Common myeloid progenitor, CD34-positive (primary cell): Measurements from ENCODE around the gene CLIP1.
"Not testable (repeated sequence)": the region's sequence is repeated elsewhere in the genome, so short reads cannot be mapped to it uniquely, and the experiment has no call there.

ENCODE experiments used
- CTCF ChIA-PET: fragments of 350-600 bp; sonication (Branson Sonifier 250); formaldehyde crosslinking; loops from one replicate; lab custom pipeline; 2021; ENCODE audit warnings: antibody characterized with exemption; lab: Charles Lee
- POLR2A ChIA-PET: fragments of 350-600 bp; sonication (Branson Sonifier 250); formaldehyde crosslinking; loops from one replicate; lab custom pipeline; 2021; ENCODE audit warnings: antibody characterized with exemption; lab: Charles Lee
- DNase-seq, 3 donors: peaks; one replicate each; pipeline versions ENCODE4 v3.0.0 to v3.0.0-alpha.2; 2013
- H3K27ac ChIP-seq, 2 experiments: 1 replicate in 1 of 2; 2 replicates in 1 of 2; pipeline ENCODE4 v1.7.0; 2013; ENCODE audit warnings: inconsistent platforms in 2 of 2, low read length in 2 of 2, mild to moderate bottlenecking in 2 of 2, low read depth in 1 of 2, moderate library complexity in 1 of 2; ENCODE audit not compliant: severe bottlenecking in 2 of 2, insufficient read depth in 1 of 2, poor library complexity in 1 of 2
- H3K27me3 ChIP-seq, 5 experiments: replicated peaks in 2 of 5; 1 replicate in 3 of 5; 2 replicates in 2 of 5; pipeline versions ENCODE4 v1.6.1 to v1.7.0; 2013; ENCODE audit warnings: low read length in 4 of 5, mild to moderate bottlenecking in 2 of 5, moderate library complexity in 2 of 5, inconsistent platforms in 1 of 5; ENCODE audit not compliant: insufficient read depth in 5 of 5, control insufficient read depth in 4 of 5
- H3K36me3 ChIP-seq, 4 experiments: 1 replicate in 2 of 4; 2 replicates in 2 of 4; pipeline versions ENCODE4 v1.6.1 to v1.7.0; 2013; ENCODE audit warnings: low read length in 3 of 4, control low read depth in 1 of 4, mild to moderate bottlenecking in 1 of 4; ENCODE audit not compliant: control insufficient read depth in 4 of 4, insufficient read depth in 4 of 4
- H3K4me1 ChIP-seq, 4 experiments: 1 replicate in 3 of 4; 2 replicates in 1 of 4; pipeline versions ENCODE4 v1.6.1 to v1.7.1; 2013; ENCODE audit warnings: low read length in 3 of 4, mild to moderate bottlenecking in 3 of 4, control low read depth in 1 of 4, inconsistent platforms in 1 of 4, moderate library complexity in 1 of 4; ENCODE audit not compliant: control insufficient read depth in 4 of 4, insufficient read depth in 4 of 4; ENCODE audit errors: control extremely low read depth in 1 of 4
- H3K4me3 ChIP-seq, 7 experiments: 1 replicate in 4 of 7; 2 replicates in 3 of 7; pipeline versions ENCODE4 v1.5.1 to v1.7.0; 2013; ENCODE audit warnings: mild to moderate bottlenecking in 7 of 7, low read length in 6 of 7, moderate library complexity in 6 of 7, inconsistent platforms in 2 of 7, low read depth in 2 of 7, control low read depth in 1 of 7; ENCODE audit not compliant: insufficient read depth in 4 of 7, control insufficient read depth in 1 of 7; ENCODE audit errors: extremely low read depth in 1 of 7
- H3K9me3 ChIP-seq, 5 experiments: 1 replicate in 4 of 5; 2 replicates in 1 of 5; pipeline versions ENCODE4 v1.6.1 to v1.7.1; 2013; ENCODE audit warnings: low read length in 4 of 5, mild to moderate bottlenecking in 2 of 5, inconsistent platforms in 1 of 5, low read depth in 1 of 5, moderate library complexity in 1 of 5; ENCODE audit not compliant: control insufficient read depth in 4 of 5, insufficient read depth in 2 of 5; ENCODE audit errors: control extremely low read depth in 1 of 5
- WGBS: methylation state at CpG from one replicate; pipeline ENCODE4 v1.1.5; 2013; ENCODE audit not compliant: insufficient coverage; 5-methylcytosine and 5-hydroxymethylcytosine counted together

Gene CLIP1

GRCh38 chr12:122454250-122454721, 31.8 kb upstream of the CLIP1 start:
- WGBS = 89% methylated on average over 9 of the region's 12 CpGs
- no peak overlapping the region for H3K27ac ChIP-seq
- H3K9me3 ChIP-seq = no peaks in the 10 kb centered on the region
- ChIA-PET POLR2A (no interaction called here), CTCF (interaction anchor here (1.2 kb wide), 1 partner anchor 54 kb away, joined by 4 read pairs; no protein-coding TSS in a partner anchor)
- no peaks in the 10 kb centered on the region for H3K27me3 ChIP-seq
- no peak overlapping the region for H3K4me3 ChIP-seq
- no peaks in the 10 kb centered on the region for H3K36me3 ChIP-seq
- peaks cover 0 to 15% (median 13%) of the 10 kb centered on the region in 4 experiments for H3K4me1 ChIP-seq
- DNase-seq = no peak

GRCh38 chr12:122452701-122453285, 30.3 kb upstream of the CLIP1 start:
- ChIA-PET POLR2A (no interaction called here), CTCF (interaction anchor here (0.7 to 1.2 kb wide), 4 partner anchors 8 to 53 kb away, joined by 3 to 4 read pairs (median 3); no protein-coding TSS in a partner anchor)
- Histone ChIP-seq H3K9me3 (no peaks in the 10 kb centered on the region), H3K4me1 (peaks cover 0 to 15% (median 13%) of the 10 kb centered on the region in 4 experiments), H3K27ac (no peak overlapping the region), H3K27me3 (no peaks in the 10 kb centered on the region), H3K4me3 (no peak overlapping the region), H3K36me3 (no peaks in the 10 kb centered on the region)
- WGBS = 89% methylated on average over 5 of the region's 11 CpGs
- DNase-seq = no peak

GRCh38 chr12:122449317-122449716, 26.8 kb upstream of the CLIP1 start:
- no peak overlapping the region for H3K4me3 ChIP-seq
- ChIA-PET POLR2A (interaction anchor here (0.7 kb wide), 1 partner anchor 33 kb away, joined by 7 read pairs; no protein-coding TSS in a partner anchor), CTCF (interaction anchor here (0.7 to 1.4 kb wide), 3 partner anchors 50 to 95 kb away, joined by 3 to 5 read pairs (median 3); no protein-coding TSS in a partner anchor)
- peaks cover 0 to 19% (median 13%) of the 10 kb centered on the region in 4 experiments for H3K4me1 ChIP-seq
- H3K27me3 ChIP-seq = no peaks in the 10 kb centered on the region
- DNase-seq = peak in 2 of 3 donors; percentile 67 to 71
- H3K36me3 ChIP-seq = no peaks in the 10 kb centered on the region
- H3K9me3 ChIP-seq = no peaks in the 10 kb centered on the region
- 100% methylated on average over 1 of the region's 2 CpGs for WGBS
- H3K27ac ChIP-seq = no peak overlapping the region

- POLR2A ChIA-PET, H3K27me3 ChIP-seq, H3K36me3 ChIP-seq, H3K27ac ChIP-seq, H3K4me3 ChIP-seq, H3K4me1 ChIP-seq, H3K9me3 ChIP-seq, DNase-seq: not testable (repeated sequence)
- CTCF ChIA-PET = interaction anchor here (0.7 kb wide), 1 partner anchor 69 kb away, joined by 5 read pairs; no protein-coding TSS in a partner anchor
- no CpG with 5 or more reads among the region's 3 CpGs for WGBS
Measured at GRCh38 chr12:122447825-122448224, 25.4 kb upstream of the CLIP1 start.

- DNase-seq, H3K36me3 ChIP-seq, POLR2A ChIA-PET, H3K9me3 ChIP-seq, H3K4me1 ChIP-seq, H3K27me3 ChIP-seq, H3K4me3 ChIP-seq, H3K27ac ChIP-seq: not testable (repeated sequence)
- CTCF ChIA-PET = interaction anchor here (1.2 kb wide), 1 partner anchor 25 kb away, joined by 6 read pairs; no protein-coding TSS in a partner anchor
- 78% methylated on average over 5 of the region's 6 CpGs for WGBS
Measured at GRCh38 chr12:122446390-122446789, 23.9 kb upstream of the CLIP1 start.

GRCh38 chr12:122444071-122444470, 21.6 kb upstream of the CLIP1 start:
- POLR2A ChIA-PET, CTCF ChIA-PET, H3K36me3 ChIP-seq, H3K27ac ChIP-seq, H3K4me1 ChIP-seq, H3K27me3 ChIP-seq, DNase-seq, H3K4me3 ChIP-seq, H3K9me3 ChIP-seq: not testable (repeated sequence)
- 100% methylated on average over 1 of the region's 5 CpGs for WGBS

- H3K9me3 ChIP-seq, H3K36me3 ChIP-seq, H3K4me1 ChIP-seq, H3K27ac ChIP-seq, DNase-seq, H3K4me3 ChIP-seq, H3K27me3 ChIP-seq: not testable (repeated sequence)
- CTCF ChIA-PET = interaction anchor here (1.3 to 2.6 kb wide), 2 partner anchors 33 to 39 kb away, joined by 4 to 9 read pairs; no protein-coding TSS in a partner anchor
- 100% methylated on average over 4 of the region's 8 CpGs for WGBS
- POLR2A ChIA-PET = interaction anchor here (1.3 kb wide), 1 partner anchor 16 kb away, joined by 3 read pairs; the partner anchor contains the start of gene CLIP1
Measured at GRCh38 chr12:122438822-122439221, 16.4 kb upstream of the CLIP1 start.
